A673 (cell line): ENCODE measurements around the gene MON1B.

Experiments
- CTCF ChIP-seq: fragments of 300-800, 200-600 bp; sonication (generic); conservative IDR thresholded peaks from 2 replicates; pipeline ENCODE4 v1.5.1; 2017; ENCODE audit warnings: low read depth, mild to moderate bottlenecking, antibody characterized with exemption, low read length, moderate library complexity, mixed read lengths
- EZH2 ChIP-seq: fragments of 200-600 bp; sonication (generic); IDR thresholded peaks from 2 replicates; pipeline ENCODE4 v1.6.1; 2017; ENCODE audit warnings: borderline replicate concordance, low read depth, mild to moderate bottlenecking, mixed read lengths, antibody characterized with exemption, low read length; ENCODE audit not compliant: poor library complexity, severe bottlenecking

DNA sequence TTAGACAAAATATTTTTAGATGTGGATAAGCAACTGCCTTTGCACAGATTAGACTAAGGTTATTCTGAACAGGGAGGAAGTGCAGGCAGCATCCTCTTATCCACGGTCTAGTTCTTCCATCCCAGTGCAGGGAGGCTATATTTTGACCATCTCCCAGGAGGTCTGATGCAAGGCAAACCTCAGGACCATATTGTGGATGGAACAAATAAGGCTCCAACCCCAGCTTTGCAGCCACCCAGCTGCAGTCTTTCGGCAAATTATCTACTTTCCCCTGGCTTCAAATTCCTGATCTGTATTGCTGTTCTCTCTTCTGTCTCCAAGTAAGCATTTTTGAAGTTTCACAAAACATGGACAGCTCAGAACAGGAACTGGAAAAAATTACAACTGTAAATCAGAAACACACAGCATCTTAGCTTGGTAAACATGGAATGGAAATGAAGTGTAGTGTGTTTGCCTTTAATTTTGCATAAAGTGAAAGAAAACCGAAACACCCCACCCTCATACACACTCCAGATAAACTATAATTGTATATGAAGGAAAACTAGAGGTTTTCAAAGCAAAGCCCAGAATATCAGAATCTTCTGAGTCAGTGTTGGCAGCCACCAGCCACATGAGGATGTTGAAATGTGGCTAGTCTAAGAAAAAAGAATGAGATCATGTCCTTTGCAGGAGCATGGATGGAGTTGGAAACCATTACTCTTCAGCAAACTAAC is 33.5 kb upstream of the MON1B start:
- TF ChIP-seq CTCF (no peak), EZH2 (no peak)
